HG03095 (cell line): ENCODE results near the gene NTF4.

ENCODE experiments used
- ATAC-seq: cut with Tn5 transposase; IDR thresholded peaks from one replicate; pipeline ENCODE4 v1.9.1; 2021; ENCODE audit warnings: moderate library complexity; ENCODE audit not compliant: unreplicated experiment

Gene NTF4, protein sequence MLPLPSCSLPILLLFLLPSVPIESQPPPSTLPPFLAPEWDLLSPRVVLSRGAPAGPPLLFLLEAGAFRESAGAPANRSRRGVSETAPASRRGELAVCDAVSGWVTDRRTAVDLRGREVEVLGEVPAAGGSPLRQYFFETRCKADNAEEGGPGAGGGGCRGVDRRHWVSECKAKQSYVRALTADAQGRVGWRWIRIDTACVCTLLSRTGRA

GRCh38 chr19:49064768-49065611, at the start of gene NTF4:
Gene NTF4 (minus strand): TSS chr19:49064818. CDS start chr19:49061997, 2,821 bp downstream.
- ATAC-seq = no peak

GRCh38 chr19:49113762-49114629, 49.4 kb upstream of the NTF4 start, which contains the start of gene LIN7B:
Gene LIN7B (plus strand): TSS chr19:49114370. CDS start chr19:49114405, 35 bp downstream.
- peak; percentile 44 for ATAC-seq

DNA sequence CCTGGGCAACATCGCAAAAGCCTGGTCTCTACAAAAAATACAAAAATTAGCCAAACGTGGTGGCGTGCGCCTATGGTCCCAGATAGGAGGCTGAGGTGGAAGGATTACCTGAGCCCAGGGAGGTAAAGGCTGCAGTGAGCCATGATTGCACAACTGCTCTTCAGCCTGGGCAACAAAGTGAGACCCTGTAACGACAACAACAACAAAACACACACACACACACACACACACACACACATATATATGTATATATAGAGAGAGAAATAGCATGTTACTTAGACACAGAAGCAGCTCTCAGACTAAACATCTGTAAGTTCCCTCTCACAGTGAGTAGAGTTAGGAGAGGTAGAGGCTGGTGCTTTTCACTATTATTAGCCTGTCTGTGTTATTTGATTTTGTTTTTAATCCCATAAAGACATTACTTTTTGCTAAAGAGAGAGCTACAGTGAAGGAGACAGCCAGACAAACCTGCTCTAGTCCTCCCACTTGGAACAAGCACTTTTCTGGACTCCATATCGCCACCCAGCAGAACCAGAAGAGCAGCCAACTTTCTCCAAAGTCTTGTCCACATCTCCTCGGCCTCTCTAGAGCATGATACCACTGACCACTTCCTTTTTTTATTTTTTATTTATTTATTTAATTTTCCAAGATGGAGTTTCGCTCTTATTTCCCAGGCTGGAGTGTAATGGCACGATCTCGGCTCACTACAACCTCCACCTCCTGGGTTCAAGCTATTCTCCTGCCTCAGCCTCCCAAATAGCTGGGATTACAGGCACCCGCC, 46.8 kb upstream of the NTF4 start:
- no peak for ATAC-seq

DNA sequence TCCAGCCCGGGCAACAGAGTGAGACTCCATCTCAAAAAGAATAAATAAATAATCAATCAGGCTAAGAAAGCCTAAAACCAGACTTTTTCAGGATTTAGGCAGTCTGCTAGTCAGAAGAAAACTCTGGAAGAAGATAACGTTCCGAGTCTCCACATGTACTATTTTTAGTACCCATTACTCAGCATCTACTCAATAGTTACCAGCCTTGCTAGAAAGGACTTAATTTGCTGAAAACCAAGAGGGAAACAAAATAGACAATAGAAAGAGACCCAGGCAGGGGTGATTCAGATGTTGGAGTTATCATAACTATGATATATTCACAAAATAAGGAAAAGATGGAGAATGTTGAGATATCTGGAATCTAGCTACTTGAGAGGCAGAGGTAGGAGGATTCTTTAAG, 45.9 kb upstream of the NTF4 start:
- ATAC-seq = no peak

DNA sequence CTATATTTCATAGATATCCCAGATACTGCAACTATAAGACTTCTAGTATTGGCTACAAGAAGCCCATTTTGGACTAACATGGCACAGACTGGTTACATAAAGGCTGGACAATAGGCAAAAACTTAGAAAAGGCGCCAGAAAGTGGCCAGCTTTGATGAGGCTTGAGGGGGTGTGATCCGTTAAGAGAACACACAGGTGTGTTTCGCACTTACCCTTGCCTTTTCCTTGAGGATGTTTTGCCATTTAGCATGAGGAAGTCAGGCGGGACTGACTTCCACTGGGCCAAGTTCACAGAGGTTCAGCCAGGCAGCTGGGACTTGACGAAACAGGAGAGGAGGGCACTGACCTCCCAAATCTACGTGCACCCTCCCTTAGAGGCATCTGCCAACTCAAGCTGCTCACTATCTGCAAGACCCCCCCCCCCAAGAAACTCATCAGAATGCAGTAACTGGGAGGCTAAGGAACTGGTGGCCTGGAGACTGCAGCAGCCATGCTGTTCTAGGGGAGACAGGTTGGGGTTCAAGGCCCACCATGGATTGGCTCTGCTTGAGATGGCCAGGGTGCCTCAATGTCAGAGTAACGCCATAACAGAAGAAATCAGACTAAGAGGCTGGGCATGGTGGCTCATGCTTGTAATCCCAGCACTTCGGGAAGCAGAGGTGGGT, 45.1 kb upstream of the NTF4 start:
- ATAC-seq = no peak

DNA sequence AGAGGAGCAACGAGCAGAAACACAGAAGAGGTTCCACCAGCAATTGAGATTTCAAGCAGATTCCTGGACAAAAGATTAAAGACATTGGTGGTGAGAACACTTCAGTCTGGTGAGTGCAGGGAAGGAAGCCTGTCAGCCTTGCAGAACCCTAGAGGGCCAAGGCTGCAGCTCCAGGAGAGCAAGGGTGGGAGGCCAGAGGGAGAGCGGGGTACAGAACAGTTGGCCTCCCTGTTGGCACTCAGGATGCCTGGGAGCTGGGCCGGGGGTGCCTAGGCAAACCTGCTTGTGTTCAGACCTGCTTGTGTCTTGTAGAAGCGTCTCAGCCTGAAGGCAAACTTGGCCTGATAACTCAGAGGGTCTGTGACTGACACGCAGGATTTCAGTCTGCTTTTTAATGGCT, 44.4 kb upstream of the NTF4 start:
- no peak for ATAC-seq

- ATAC-seq = no peak
These were observed 43.2 kb upstream of the NTF4 start for GRCh38 chr19:49107625-49108459.

DNA sequence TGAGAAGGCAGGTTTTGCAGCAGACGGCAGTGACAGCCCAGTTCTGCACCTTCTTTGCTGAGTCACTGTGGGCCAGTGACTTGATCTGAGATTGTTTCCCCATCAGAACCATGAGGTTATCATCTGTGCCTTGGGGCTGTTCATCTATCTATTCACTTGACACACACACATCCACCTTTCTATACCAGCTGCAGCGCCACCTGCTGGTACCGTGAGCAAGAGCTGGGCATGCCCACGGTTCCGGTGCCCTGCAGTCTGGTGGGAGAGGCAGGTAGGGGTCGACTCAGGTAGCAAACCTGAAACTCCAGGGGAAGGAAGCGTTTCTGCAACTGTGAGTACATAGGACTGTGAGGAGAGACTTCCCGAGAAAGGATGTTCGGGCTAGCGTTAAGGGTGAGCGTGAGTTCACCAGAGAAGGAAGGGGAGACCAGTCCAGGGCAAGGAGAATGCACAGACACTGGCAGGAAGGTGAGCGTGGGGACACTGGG, 42.1 kb upstream of the NTF4 start:
- ATAC-seq = no peak

DNA sequence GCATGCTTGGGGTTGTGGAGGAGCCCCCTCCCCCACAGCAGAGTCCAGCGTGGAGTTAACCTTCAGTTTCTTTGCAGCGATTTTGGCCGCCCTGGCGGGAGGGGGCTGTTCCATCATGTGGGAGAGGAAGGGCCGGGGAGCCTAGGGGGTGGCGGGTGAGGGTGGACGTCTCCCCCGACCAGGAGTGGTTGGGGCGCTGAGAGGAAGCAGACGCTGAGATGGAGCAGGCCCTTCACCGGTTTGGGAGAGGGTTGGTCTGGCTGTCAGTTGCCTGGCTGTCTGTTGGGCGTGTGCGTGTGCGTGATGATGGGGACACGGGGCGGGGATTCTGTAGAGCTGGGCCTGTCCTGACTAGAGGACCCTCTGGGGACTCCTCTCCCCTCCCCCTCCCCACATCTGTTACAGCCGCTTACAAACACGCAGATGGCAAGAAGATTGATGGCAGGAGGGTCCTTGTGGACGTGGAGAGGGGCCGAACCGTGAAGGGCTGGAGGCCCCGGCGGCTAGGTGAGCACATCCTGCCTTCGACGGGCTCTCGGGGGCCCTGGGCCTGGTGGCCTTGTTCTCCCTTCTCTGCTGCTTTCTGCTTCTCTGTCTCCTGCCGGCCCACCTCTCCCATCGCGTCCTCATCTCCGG, 39.7 kb upstream of the NTF4 start:
- no peak for ATAC-seq

DNA sequence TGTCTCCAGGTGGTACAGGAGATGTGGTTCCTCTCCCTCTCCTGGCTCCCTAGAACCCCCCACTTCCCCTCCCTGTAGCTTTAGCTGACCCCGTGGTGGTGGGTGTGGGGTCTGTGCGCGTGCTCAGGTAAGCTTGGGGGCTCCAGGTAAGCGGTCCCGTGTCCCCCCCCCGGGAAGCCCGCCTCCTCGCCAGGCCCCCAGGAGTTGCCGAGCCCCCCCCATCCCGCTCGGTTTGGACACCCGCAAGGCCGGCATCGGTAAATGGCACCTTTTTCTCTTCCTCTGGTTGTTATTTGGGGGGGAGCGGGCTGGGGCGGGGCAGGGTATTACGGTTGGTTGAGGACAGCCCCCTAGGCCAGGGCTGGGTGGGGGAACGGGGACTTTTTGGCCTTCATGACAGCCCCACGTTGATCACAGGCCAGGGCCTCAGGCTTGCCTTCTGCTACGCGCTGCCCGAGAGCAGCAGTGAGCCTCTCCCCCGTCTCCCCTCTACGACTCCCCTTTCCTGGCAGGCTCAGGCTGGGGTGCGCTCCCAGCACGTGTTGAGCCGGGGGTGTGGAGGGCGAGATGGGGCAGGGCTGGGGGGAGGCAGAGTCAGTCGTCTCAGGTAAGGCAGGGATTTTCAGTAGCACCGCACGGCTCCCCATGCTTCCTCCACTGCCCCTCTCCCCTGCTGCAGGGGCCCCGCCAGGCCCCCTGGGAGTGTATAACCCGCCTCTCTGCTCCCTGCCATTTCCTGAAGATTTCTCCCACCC, 38.9 kb upstream of the NTF4 start:
- ATAC-seq = no peak

- ATAC-seq = no peak
These were observed 37.7 kb upstream of the NTF4 start for GRCh38 chr19:49102303-49102702.

DNA sequence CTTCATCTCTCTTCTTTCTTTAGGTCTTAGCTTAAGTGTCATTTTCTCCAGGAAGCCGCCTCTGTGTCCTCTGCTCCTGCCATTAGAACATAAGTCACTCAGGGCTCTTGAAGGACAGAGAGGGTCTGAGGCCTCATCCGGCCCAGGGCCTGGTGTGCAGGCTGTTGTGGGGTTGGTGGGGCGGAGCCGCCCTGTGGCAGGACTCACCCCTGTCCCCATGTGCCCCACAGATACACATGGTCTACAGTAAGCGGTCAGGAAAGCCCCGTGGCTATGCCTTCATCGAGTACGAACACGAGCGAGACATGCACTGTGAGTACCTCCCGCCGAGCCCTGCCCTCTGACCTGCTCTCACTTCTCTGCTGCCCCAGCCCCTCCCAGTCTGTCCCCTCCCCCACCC, 36.5 kb upstream of the NTF4 start:
- ATAC-seq = no peak

DNA sequence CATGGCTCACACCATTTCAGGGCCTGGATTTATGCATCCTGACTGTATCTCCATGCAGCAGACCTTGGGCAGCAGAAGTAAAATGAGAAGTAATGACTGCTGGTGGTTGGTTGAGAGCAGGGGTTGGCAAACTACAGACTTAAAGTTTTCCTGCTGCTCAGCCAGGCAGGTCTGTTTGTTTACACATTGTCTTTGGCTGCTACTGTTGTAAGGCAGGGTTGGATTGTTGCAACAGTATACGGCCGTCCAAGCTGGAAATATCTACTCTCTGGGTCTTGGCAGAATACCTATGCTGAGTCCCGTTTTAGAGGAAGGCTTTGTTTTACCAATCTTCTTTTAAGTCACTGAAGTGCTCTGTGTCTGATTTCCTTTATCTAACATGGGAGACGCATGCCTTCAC, 34.2 kb upstream of the NTF4 start:
- no peak for ATAC-seq

DNA sequence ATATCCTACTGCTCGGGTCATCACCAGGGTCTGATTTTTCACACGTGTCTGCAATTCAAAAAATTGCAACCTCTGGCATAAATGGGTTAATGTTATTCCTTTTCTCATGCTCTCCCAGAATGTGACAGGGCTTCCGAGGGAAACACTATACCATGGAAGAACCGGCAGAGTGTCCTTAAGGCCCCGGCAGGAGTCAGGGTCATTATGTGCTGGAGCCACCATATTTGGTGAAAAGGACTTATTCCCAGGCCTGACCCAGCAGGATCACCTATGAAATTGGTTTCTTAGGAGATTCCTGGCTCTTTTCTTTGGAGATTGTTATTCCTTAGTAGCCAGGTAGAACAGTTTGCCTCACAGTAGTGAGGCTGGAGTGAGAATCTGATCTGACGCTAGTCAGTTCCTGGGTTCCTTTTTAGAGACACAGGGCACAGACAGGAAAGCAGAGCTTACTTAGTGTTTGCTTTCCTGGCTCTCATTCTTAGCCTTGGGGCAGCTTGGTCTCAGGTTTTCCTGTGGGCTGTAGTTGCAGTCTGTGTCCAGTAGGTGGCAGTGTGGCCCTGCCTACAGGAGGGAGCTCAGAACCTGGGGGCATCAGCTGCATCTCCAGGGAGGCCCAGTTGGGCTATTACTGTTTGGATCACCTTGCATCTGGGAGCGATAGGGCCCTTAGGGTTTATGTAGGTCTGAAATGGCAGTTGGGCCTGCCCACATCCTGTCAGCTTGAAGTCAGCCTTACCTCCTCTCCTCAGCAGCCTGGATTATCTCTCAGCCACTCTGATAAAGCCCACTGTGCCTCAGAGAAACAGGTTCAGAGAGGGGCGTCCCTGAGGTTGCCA, 33.1 kb upstream of the NTF4 start:
- ATAC-seq = no peak

DNA sequence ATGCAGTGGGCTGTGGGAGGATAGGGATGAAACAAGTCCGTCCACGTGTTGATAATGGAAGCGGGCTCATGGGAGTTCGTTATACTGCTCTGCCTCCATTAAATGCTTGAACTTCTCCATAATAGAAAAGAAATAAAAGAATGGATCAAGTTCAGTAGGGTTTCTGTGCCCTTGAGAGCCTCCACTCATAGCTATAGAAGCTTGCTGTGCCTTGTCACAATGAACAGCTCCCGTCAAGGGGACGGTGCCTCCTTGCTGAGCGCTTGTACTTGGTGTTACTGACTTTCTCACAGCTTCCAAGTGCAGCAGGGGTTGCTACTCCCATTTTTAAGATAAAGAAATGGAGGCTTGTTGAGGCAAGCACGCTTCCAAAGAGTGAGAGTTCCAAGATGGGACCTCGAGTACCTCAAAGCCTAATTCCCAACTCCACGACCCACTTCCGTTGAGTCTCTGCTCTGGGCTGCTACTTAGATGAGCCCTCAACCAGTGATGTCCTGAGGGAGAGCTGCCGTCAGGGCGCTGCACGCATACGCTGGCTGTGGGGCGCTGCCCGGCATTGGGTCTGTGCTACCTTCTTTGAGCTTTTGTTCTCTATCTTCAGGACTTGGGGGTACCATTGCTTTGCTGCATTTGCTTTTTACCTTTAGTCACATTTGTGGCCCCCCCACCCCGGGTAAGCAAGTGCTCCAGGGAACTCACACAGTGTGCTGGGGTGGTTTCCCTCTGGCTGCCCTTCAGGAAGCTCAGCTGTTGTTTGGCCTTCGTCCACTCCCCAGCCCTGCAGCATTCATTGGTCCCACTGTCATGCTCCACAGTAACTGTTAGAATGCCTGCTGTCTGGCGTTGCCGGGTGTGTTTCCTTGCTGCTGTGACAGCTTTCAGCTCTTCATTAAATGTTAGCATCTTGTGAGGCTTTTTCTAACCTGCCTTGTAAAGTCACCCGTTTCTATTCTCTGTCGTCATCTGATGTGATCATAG, 30.2 kb upstream of the NTF4 start:
- ATAC-seq = no peak

DNA sequence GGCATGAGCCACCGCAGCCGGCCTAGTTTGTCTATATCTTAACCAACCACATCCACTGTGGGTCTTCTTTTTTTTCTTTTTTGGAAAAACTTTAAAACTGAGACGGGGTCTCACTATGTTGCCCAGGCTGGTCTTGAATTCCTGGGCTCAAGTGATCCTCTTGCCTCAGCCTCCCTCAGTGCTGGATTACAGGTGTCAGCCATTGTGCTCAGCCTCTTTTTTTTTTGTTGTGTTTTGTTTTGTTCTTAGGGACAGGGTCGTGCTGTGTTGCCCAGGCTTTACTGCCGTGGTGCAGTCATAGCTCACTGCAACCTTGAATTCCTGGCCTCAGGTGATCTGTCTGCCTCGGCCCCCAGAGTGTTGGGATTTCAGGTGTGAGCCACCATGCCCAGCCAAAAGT, 28.1 kb upstream of the NTF4 start:
- ATAC-seq = no peak
